Endothelial cell (in vitro differentiated cells): ENCODE measurements around the gene SASH1. TPM values are rescaled to one million over a fixed set of nuclear protein-coding genes. Genes with fewer than 3 reads are reported as not detected.

ENCODE experiments used
- DNase-seq: peaks from one replicate; pipeline ENCODE4 v3.0.0; 2021; ENCODE audit warnings: low spot score
- H3K27ac Mint-ChIP-seq: one replicate; pipeline ENCODE4 v1.8.0; 2021; ENCODE audit warnings: mixed read lengths, inconsistent platforms; ENCODE audit not compliant: unreplicated experiment
- H3K27me3 Mint-ChIP-seq: one replicate; pipeline ENCODE4 v1.8.0; 2021; ENCODE audit warnings: mild to moderate bottlenecking, moderate library complexity, mixed read lengths, inconsistent platforms; ENCODE audit not compliant: unreplicated experiment
- H3K36me3 Mint-ChIP-seq: one replicate; pipeline ENCODE4 v1.8.0; 2021; ENCODE audit warnings: mild to moderate bottlenecking, low read depth, mixed read lengths, inconsistent platforms; ENCODE audit not compliant: unreplicated experiment
- H3K4me1 Mint-ChIP-seq: one replicate; pipeline ENCODE4 v1.8.0; 2021; ENCODE audit warnings: mild to moderate bottlenecking, mixed read lengths, inconsistent platforms; ENCODE audit not compliant: unreplicated experiment
- H3K4me3 Mint-ChIP-seq: one replicate; pipeline ENCODE4 v1.8.0; 2021; ENCODE audit warnings: mild to moderate bottlenecking, mixed read lengths, inconsistent platforms; ENCODE audit not compliant: unreplicated experiment
- H3K9me3 Mint-ChIP-seq: one replicate; pipeline ENCODE4 v1.8.0; 2021; ENCODE audit warnings: mixed read lengths, inconsistent platforms; ENCODE audit not compliant: unreplicated experiment
- CTCF ChIP-seq: fragments of 200-600 bp; sonication (generic); IDR thresholded peaks from one replicate; pipeline ENCODE4 v1.5.0; 2021; ENCODE audit warnings: antibody characterized with exemption; ENCODE audit not compliant: unreplicated experiment
- total RNA-seq: library from RNA; stranded (reverse); fragmentation: NEBNext Ultra II Directional; extraction: Animal tissue kit (Norgen Biotek cat#: 25700); gene quantifications from one replicate; pipeline ENCODE4 v1.2.1, GENCODE V29; 2021; ENCODE audit not compliant: unreplicated experiment

SASH1 gene
- total RNA-seq, 1 donor from 2014 or later: 138 TPM

GRCh38 chr6:148414836-148415235, 72.2 kb downstream of the SASH1 start:
- Mint-ChIP-seq H3K27me3 (peaks cover 9% of the 10 kb centered on the region), H3K4me1 (peaks cover 66% of the 10 kb centered on the region), H3K27ac (no peak overlapping the region), H3K36me3 (peaks cover 5% of the 10 kb centered on the region), H3K9me3 (no peaks in the 10 kb centered on the region), H3K4me3 (no peak overlapping the region)
- no peak for DNase-seq
- TF ChIP-seq CTCF: no peak

- H3K9me3 Mint-ChIP-seq: no peaks in the 10 kb centered on the region
- peaks cover 74% of the 10 kb centered on the region for H3K4me1 Mint-ChIP-seq
- no peak for DNase-seq
- TF ChIP-seq CTCF: no peak
- H3K4me3 Mint-ChIP-seq: no peak overlapping the region
- peaks cover 5% of the 10 kb centered on the region for H3K36me3 Mint-ChIP-seq
- H3K27me3 Mint-ChIP-seq: peaks cover 9% of the 10 kb centered on the region
- peak overlapping the region; percentile 48 for H3K27ac Mint-ChIP-seq
Observed at GRCh38 chr6:148415511-148416260, 73.0 kb downstream of the SASH1 start.

GRCh38 chr6:148416330-148416965, 73.8 kb downstream of the SASH1 start:
- peaks cover 78% of the 10 kb centered on the region for H3K4me1 Mint-ChIP-seq
- H3K36me3 Mint-ChIP-seq: peaks cover 5% of the 10 kb centered on the region
- peaks cover 9% of the 10 kb centered on the region for H3K27me3 Mint-ChIP-seq
- peak overlapping the region; percentile 11 for H3K4me3 Mint-ChIP-seq
- peak overlapping the region; percentile 48 for H3K27ac Mint-ChIP-seq
- no peaks in the 10 kb centered on the region for H3K9me3 Mint-ChIP-seq
- TF ChIP-seq CTCF: no peak
- no peak for DNase-seq

GRCh38 chr6:148417045-148417444, 74.4 kb downstream of the SASH1 start:
- H3K9me3 Mint-ChIP-seq: no peaks in the 10 kb centered on the region

More at GRCh38 chr6:148417045-148417444, 74.4 kb downstream of the SASH1 start:
- peaks cover 10% of the 10 kb centered on the region for H3K36me3 Mint-ChIP-seq
- peaks cover 9% of the 10 kb centered on the region for H3K27me3 Mint-ChIP-seq
- H3K4me3 Mint-ChIP-seq: peak overlapping the region; percentile 11
- H3K4me1 Mint-ChIP-seq: peaks cover 83% of the 10 kb centered on the region
- H3K27ac Mint-ChIP-seq: peak overlapping the region; percentile 45
- DNase-seq: no peak
- TF ChIP-seq CTCF: no peak
